GM19025 (cell line): ENCODE data around the gene APBA2.
"Not testable (repeated sequence)": the region's sequence is repeated elsewhere in the genome, so short reads cannot be mapped to it uniquely, and the experiment has no call there.

ENCODE experiments used
- ATAC-seq: cut with Tn5 transposase; IDR thresholded peaks from one replicate; pipeline ENCODE4 v1.9.1; 2021; ENCODE audit warnings: mild to moderate bottlenecking, low read depth, moderate library complexity; ENCODE audit not compliant: unreplicated experiment

APBA2 gene

DNA sequence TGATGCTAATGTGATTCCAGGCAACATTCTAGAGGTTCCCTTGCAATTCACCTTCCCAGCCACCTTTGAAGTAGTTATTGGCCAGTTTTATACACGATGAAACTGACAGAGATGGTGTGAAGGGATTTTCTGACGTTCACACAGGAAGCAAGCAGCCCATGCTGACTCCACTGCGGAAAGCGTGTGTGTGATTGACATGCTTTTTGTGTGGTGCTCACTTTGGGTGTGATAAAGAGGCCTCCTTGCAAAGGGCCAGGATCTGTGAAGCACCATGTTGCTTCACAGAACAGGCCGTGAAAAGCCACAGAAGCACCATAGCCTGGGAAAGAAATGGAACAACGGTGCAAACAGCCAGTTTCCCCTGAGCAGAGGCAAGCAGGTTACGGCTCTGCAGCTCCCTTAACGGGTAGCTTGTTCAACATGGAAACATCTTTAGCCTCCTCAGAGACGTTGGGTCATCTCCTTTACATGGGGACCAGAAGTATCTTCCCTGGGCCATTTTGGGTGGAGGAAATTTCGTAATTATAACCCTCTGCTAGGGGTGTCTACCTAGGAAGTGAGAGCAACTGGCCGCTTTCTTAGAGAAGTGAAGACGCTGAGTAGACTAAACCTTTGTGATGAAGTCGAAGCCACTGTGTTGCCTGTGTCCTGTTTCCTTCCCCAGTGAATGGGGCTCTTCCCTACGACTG, 108.5 kb downstream of the APBA2 start:
- ATAC-seq: no peak

DNA sequence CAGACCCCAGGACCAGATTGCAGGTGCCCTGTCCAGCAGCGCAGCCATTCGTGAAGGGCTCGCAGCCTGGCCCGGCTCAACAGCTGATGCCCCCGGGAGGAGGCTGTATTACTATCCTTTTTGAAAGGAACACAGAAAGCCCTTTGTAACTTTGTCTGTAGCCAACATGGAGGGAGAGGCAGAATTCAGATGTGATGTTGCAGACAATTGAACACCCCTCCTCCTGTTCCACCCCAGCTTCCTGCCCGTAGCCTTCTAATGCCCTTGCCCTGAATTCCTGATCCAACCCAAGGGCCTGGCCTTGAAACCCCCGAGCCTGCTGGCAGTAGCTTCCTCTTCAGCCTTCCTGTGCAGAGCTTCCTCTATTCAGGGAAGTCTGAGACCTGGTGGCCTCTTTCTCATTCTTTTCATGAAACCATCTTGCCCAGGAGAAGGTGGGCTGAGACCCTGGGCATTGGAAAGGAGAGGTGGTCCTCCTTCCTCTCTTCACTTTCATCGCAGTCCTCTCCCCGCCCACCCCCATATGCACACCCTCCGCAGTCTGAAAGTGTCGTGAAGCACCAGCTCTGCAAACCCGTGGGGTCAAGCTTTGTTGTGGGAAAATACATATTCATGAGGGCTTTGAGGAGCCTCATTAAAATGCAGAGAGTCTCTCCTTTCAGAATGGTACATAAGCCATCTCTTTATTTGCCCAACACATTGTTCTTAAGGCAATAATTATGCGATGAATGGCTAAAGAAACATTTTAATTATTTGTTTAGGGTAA, 109.2 kb downstream of the APBA2 start:
- ATAC-seq: no peak

GRCh38 chr15:28995705-28996104, 109.9 kb downstream of the APBA2 start:
- ATAC-seq: no peak

- no peak for ATAC-seq
These were observed 110.5 kb downstream of the APBA2 start for GRCh38 chr15:28996289-28996688.

- no peak for ATAC-seq
These were observed 111.2 kb downstream of the APBA2 start for GRCh38 chr15:28996953-28997352.

GRCh38 chr15:28997791-28998190, 112.0 kb downstream of the APBA2 start:
- ATAC-seq: no peak

DNA sequence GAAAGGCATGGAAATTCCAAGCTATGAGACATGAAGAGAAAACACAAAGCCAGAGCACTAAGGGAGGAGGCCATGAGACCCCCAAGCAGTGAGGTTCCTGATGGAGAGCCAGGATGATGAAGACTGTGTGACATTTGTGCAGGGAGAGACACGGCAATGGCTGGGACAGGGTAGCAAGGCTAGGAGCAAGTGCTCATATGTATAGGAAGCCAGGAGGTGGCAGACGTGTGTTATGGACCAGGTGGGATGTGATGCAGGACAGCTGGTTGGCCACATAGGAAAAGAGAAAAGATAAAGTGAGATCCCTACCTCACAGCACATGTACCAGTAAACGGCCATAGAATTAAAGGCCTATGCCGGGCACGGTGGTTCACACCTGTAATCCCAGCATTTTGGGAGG, 112.7 kb downstream of the APBA2 start:
- no peak for ATAC-seq

- ATAC-seq: no peak
These were observed 117.5 kb downstream of the APBA2 start for GRCh38 chr15:29003191-29003839.

- ATAC-seq: no peak
These were observed 118.1 kb downstream of the APBA2 start for GRCh38 chr15:29003840-29004233.

DNA sequence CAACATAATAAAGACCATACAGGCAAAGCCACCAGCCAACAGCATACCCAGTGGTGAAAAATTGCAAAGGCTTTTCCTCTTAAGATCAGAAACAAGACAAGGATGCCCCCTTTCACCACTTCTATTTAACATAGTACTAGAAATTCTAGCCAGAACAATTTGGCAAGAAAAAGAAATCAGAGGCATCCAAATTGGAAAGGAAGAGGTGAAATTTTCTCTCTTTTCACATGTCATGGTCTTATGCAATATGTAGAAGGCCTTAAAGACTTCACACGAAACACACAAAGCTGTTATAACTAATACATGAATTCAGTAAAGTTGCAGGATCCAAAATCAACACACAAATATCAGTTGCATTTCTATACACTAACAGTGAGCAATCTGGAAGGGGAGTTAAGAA, 120.2 kb downstream of the APBA2 start:
- ATAC-seq: no peak

DNA sequence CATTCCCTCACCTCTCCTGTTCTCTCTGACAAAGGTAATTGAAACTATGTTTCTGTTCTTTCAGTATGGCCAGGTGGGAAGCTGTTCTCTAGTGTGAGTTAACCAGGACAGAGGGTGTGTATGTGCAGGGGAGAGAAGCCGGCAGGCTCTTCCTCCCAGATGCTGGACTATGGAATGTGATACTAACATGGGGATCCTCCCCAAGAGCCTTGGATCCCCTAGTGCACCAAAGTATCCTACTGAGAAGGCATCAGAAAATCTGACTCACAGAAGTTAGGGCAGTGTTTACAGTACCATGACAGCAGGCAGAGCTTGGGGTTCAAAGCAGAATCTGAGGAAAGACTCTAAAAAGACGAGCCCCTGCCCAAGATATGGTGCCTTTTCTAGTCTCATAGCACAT, 123.1 kb downstream of the APBA2 start:
- ATAC-seq: no peak

GRCh38 chr15:29012097-29012496, 126.3 kb downstream of the APBA2 start:
- ATAC-seq: no peak

GRCh38 chr15:29014493-29014892, 128.7 kb downstream of the APBA2 start:
- ATAC-seq: no peak

DNA sequence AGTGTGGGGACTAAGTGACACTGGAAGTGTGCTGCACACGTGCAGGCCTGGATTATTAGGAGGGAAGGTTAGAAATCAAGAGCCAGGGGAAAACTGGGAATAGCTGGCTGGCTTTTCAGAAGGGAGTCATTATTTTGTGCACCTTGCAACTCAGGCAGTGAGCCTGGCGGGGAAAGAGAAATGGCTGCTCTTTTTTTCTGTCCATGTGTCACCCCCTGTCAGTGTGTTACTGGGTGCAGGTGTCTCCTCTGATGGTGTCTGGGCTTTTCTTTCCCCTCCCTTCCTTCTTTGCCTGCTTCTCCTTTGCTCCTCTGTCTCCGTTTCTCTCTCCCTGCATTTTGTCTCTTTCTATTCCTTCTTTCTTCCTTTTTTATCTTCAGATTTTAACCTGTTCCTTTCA, 130.7 kb downstream of the APBA2 start:
- ATAC-seq: no peak

- no peak for ATAC-seq
These were observed 132.5 kb downstream of the APBA2 start for GRCh38 chr15:29018120-29018805.

GRCh38 chr15:29018995-29019976, 133.5 kb downstream of the APBA2 start:
- no peak for ATAC-seq

GRCh38 chr15:29021857-29022256, 136.1 kb downstream of the APBA2 start:
- ATAC-seq: no peak

GRCh38 chr15:29024662-29025061, 138.9 kb downstream of the APBA2 start:
- no peak for ATAC-seq

GRCh38 chr15:29025411-29025810, 139.6 kb downstream of the APBA2 start:
- ATAC-seq: not testable (repeated sequence)

DNA sequence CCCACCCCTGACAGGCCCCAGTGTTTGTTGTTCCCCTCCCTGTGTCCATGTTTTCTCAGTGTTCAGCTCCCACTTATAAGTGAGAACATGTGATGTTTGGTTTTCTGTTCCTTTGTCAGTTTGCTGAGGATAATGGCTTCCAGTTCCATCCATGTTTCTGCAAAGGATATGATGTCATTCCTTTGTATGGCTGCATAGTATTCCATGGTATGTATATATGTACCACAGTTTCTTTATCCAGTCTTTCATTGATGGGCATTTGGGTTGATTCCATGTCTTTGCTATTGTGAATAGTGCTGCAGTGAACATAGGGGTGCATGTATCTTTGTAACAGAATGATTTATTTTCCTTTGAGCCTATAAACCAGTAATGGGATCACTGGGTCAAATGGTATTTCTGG, 142.4 kb downstream of the APBA2 start:
- not testable (repeated sequence) for ATAC-seq
